ENCODE data around the gene ANKHD1.

The ANKHD1 gene

DNA sequence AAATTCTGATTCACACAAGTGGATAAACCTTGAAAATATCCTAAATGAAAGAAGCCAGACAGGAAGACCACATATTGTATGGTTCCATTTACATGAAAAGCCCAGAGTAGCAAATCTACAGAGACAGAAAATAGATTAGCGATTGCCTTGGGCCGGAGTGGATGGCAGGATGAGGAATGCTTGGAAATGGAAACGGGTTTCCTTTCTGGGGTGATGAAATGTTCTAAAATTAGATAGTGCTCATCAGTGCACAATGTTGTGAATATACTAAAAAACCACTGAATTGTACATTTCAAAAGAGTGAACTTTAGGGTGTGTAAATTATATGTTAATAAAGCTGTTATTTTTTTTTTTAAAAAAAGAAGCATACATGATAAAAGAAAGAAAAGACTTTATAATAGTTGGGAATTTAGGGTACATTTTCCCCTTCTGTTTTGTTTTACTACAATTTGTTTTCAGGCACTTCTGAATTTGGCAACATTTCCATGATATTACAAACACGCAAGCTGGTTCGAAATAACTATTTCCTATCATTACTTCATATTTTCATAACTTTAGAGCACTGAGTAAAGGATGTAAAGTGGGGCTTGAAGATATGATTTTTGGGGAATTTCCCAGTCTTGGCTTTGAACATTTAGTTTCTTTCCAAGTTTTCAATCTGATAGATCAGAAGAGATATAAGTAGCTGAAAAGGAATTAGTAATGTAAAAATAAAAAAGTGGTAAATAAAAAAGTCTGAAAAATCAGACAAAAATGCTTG lies 186.9 kb downstream of the ANKHD1 start:
- TF ChIP-seq, protein P1, sequence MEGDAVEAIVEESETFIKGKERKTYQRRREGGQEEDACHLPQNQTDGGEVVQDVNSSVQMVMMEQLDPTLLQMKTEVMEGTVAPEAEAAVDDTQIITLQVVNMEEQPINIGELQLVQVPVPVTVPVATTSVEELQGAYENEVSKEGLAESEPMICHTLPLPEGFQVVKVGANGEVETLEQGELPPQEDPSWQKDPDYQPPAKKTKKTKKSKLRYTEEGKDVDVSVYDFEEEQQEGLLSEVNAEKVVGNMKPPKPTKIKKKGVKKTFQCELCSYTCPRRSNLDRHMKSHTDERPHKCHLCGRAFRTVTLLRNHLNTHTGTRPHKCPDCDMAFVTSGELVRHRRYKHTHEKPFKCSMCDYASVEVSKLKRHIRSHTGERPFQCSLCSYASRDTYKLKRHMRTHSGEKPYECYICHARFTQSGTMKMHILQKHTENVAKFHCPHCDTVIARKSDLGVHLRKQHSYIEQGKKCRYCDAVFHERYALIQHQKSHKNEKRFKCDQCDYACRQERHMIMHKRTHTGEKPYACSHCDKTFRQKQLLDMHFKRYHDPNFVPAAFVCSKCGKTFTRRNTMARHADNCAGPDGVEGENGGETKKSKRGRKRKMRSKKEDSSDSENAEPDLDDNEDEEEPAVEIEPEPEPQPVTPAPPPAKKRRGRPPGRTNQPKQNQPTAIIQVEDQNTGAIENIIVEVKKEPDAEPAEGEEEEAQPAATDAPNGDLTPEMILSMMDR (IDR thresholded peaks at IDR 0.05; ENCODE audit: insufficient read depth, low read length, poor library complexity, severe bottlenecking), result no peak
- DNase-seq (ENCODE audit: extremely low read depth, insufficient read length), result no peak
- Histone ChIP-seq H3K4me3 (replicated peaks; ENCODE audit: low read depth, low read length) (no peak overlapping the region), H3K36me3 (ENCODE audit: control insufficient read depth, insufficient read depth, low read length) (no peaks in the 10 kb centered on the region), H3K27me3 (replicated peaks; ENCODE audit: control insufficient read depth, insufficient read depth, low read length) (no peaks in the 10 kb centered on the region)

Measured in GM06990 (cell line).